Activated gamma-delta T cell (primary cell): Measurements from ENCODE around the gene CLCN1.

Experiments used
- DNase-seq: peaks from one replicate; lab custom pipeline; 2025; lab: John Stamatoyannopoulos, UW

The CLCN1 gene

GRCh38 chr7:143334244-143334643 lies 18.3 kb downstream of the CLCN1 start:
- DNase-seq, result no peak

GRCh38 chr7:143337216-143337615 lies 21.3 kb downstream of the CLCN1 start:
- DNase-seq, result no peak

- no peak for DNase-seq
These were observed 25.9 kb downstream of the CLCN1 start for GRCh38 chr7:143341842-143342241.

GRCh38 chr7:143343596-143343995 lies 27.7 kb downstream of the CLCN1 start:
- no peak for DNase-seq

DNA sequence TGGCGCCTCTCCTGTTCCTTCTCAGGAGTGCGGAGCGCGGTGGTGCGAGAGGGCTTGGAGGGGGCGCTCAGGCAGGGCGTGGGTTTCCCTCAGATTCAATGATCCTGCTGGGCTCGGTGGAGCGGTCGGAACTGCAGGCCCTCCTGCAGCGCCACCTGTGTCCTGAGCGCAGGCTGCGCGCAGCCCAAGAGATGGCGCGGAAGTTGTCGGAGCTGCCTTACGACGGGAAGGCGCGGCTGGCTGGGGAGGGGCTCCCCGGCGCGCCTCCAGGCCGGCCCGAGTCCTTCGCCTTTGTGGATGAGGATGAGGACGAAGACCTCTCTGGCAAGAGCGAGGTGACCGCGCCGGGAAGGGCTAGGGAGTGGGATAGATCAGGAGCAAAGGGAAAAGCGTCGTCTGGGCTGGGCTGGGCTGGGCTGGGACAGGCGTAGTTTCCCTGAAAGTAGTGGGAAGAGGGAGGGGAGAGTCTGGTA lies 29.6 kb downstream of the CLCN1 start:
- DNase-seq, result peak; percentile 41

DNA sequence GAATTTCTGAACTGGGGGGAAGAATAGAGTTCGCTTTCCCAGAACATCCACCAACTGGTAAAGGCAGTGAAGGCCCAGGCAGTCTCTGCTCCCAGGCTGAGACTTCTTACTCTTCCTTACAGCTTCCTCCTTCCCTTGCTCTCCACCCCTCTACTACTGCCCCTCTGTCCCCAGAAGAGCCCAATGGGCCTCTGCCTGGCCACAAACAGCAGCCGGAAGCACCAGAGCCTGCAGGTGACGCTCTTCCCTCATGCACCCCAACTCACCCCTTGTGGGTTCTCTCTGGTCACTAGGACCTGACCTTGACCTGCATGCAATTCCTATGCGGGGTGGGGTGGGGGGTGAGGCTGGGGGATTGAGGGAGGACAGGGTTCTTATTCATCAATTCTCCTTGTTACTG lies 30.1 kb downstream of the CLCN1 start:
- DNase-seq, result no peak

GRCh38 chr7:143347950-143348349 lies 32.0 kb downstream of the CLCN1 start:
- no peak for DNase-seq

GRCh38 chr7:143351060-143351459 lies 35.1 kb downstream of the CLCN1 start:
- DNase-seq, result no peak

- no peak for DNase-seq
These were observed 35.7 kb downstream of the CLCN1 start for GRCh38 chr7:143351574-143351973.

- no peak for DNase-seq
These were observed 36.7 kb downstream of the CLCN1 start for GRCh38 chr7:143352531-143353002.

DNA sequence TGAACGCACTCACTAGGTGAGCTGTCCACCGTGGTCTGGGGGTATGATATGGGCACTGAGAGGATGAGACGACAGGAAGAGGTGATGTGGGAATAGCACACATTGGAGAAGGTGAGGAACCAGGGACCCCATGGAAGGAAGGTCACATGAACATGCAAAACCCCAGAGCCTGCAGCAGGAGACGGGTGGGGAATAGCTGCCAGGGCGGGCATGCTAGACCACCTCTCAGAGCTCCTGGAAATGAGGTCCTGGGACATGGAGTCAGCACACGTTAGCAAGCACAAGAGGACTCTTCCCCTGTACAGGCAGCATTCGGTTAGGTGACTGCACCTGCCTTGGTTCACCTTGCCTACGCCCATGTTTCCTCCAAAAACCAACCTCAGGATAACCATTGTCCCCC lies 38.5 kb downstream of the CLCN1 start:
- no peak for DNase-seq

DNA sequence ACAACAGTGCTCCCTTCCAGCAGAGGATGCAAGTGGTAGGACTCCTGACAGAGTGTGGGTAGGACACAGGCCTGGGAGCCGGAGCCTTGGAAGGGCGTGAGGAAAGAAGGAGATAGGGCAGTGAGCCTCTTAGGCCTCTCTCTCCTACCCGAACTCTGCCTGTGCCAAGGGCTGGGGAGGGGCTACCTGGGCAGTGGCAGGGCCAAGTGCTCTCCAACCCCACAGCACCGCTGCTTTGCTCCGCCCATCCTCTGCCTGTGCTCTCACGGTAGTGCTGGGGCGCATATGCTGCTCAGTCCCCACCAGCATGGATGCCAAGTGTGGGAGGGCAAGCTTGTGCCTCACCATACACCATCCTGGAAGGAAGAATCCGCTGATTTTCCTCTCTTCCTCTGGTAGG lies 39.1 kb downstream of the CLCN1 start:
- no peak for DNase-seq

- no peak for DNase-seq
These were observed 39.8 kb downstream of the CLCN1 start for GRCh38 chr7:143355450-143356385.

GRCh38 chr7:143356414-143357050 lies 40.6 kb downstream of the CLCN1 start:
- no peak for DNase-seq

DNA sequence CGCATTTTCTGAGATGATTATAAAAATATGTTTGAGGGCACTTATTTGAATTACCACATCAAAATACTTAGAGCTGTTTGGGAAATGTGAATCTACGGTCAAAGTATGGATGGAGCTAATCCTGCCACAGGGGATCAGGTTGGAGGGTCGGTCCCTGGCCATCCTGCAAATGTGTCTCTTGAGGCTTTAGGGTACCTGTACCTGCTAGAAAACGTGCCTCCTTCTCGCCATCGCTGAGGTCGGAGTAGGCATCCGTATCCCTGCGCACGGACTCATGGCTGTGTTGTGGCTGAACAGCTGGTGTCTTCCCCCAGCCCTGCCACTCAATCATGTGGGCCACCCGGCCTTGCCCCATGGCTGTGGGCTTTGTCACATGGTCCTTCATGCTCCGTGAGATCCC lies 42.7 kb downstream of the CLCN1 start:
- DNase-seq, result no peak

- no peak for DNase-seq
These were observed 44.0 kb downstream of the CLCN1 start for GRCh38 chr7:143359771-143360353.

GRCh38 chr7:143360788-143361551 lies 45.1 kb downstream of the CLCN1 start:
- DNase-seq, result no peak

DNA sequence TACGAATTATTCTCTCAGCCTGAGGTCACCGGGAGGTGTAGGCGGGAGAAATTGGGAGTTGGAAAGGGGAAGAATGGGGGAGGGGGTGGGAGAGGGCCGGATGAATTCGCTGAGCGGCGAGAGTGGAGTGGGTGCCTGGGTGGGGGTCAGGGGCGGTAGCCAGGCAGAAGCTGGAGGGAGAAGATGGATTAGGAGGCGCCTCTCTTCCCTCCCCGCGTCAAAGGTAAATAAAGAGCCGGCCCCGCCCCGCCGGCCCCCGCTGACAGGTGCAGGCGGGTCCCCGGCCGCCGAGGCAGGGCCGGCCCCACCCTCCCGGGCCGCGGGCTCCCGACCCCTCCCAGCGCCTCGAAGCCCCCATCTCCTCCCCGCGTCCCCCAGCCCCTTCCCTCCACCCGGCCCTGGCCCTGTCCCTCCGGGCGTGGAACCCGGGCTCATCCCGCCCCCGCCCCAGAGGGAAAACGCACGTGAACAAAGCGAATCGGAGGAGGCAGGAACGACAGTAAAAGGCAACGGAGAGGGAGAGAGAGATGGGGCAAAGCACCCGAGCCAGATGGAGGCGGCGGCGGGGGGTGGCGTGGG lies 45.7 kb downstream of the CLCN1 start:
- no peak for DNase-seq

DNA sequence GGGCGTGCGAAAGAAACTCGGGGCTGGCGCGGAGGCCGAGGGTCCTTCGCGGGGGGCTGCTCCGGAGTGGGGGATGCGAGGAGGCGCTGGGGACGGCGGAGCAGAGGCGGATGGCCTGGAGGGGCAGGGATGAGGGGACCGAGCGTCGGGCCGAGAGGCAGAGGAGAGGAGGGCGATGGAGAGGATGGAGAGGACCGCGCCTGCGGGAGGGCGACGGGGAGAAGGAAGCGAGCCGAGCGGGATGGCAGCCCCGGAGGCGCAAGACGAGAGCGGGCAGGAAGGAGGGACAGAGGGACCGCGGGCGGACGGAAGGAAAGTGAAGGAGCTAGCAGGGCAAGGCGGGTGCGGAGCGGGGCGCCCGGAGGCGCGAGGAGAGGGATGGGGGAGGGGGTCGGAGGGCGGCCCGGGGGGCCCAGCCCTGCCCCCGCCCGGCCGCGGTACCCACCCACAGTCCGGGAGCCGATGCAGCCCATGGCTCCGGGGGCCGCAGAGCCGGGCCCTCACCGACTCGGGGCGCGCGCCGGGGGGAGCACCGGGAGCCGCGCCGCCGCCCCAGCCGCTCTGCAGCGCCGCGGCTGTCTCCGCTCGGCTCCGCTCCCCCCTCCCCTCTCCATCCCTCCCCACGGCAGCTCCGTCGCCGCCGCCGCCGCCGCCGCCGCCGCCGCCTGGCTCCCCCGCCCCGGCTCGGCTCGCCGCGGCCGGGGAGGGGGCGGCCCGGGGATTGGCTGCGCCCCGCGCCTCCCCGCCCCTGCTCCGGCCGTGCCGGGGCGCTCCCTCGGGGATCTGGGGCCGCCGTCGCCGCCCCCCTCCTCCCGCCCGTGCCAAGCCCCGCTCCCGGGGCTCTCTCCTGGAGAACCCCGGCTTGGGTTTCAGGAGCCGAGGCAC lies 46.5 kb downstream of the CLCN1 start, which contains the start of gene FAM131B:
FAM131B (minus strand) TSS at position 583 of the 885 bp plus-strand sequence; CDS start at position 473, 110 bp downstream.
- peak; percentile 30 for DNase-seq
